GM12874 (cell line): Measurements from ENCODE around the gene BCAS3.

Experiments
- TF ChIP-seq, protein P1 (sequence below): IDR thresholded peaks from 2 replicates; pipeline ENCODE4 v1.5.1; 2011; ENCODE audit warnings: low read depth, mild to moderate bottlenecking, control low read depth, low read length, moderate library complexity; ENCODE audit not compliant: insufficient read depth

BCAS3 gene

GRCh38 chr17:61436273-61436672 lies 758.6 kb downstream of the BCAS3 start:
- TF ChIP-seq, protein P1, sequence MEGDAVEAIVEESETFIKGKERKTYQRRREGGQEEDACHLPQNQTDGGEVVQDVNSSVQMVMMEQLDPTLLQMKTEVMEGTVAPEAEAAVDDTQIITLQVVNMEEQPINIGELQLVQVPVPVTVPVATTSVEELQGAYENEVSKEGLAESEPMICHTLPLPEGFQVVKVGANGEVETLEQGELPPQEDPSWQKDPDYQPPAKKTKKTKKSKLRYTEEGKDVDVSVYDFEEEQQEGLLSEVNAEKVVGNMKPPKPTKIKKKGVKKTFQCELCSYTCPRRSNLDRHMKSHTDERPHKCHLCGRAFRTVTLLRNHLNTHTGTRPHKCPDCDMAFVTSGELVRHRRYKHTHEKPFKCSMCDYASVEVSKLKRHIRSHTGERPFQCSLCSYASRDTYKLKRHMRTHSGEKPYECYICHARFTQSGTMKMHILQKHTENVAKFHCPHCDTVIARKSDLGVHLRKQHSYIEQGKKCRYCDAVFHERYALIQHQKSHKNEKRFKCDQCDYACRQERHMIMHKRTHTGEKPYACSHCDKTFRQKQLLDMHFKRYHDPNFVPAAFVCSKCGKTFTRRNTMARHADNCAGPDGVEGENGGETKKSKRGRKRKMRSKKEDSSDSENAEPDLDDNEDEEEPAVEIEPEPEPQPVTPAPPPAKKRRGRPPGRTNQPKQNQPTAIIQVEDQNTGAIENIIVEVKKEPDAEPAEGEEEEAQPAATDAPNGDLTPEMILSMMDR = no peak

DNA sequence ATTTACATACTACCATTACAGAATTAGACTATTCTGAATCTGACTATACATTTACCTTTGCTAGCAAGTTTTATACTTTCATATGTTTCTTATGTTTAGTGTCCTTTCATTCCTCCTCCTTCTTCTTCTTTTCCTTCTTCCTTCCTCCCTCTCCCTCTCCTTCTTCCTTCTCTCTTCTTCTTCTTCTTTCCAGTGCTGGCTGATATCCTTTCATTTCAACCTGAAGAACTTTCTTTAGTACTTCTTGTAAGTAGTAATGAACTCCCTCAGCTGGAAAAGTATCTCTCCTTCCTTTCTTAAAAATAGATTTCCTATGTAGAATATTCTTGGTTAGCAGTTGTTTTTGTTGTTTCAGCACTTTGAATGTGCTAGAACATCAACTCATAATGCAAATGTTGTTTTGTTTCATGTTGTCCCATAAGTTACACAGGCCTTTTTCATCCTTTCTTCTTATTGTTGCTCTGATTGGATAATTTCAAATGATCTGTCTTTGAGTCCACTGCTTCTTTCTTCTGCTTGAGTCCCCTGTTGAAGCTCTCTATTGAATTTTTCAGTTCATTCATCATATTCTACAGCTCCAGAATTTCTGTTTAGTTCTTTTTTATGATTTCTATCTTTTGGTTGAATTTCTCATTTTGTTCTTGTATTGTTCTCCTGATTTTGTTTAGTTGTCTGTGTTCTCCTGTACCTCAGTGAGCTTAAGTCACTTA lies 759.5 kb downstream of the BCAS3 start:
- TF ChIP-seq, protein P1 = no peak

GRCh38 chr17:61440697-61441096 lies 763.0 kb downstream of the BCAS3 start:
- TF ChIP-seq, protein P1 = no peak

DNA sequence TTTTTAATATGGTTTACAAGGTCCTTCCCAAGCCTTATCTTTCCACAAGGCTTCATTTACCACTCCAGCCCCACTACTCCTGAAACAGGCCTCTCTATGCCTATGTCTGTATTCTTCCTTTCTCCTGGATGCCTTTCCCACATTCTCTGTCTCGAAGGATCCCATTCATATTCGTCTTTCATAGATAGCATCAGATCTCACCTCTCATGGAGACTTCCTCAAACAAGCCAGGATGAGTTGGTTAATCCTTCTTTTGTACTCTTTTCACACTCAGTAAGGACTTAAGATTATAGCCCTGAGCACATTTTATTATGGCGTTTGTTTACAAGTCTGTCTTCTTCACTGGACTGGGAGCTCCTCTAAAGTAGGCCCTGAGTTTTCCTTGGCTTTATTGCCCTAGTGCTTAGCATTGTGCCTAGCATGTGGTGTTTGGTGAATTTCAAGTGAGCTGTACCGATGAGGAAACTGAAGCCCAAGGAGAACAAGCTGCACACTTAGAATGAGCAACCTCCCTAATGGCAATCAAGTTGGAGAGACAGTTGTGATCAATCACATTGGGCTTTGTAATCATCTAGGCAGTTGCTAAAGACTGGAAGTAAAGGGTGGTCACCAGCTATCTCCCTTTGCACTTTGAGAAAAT lies 764.6 kb downstream of the BCAS3 start:
- TF ChIP-seq, protein P1 = no peak
